Loucy (cell line): ENCODE results near the gene CASP12.

Experiments
- EZH2phosphoT487 ChIP-seq: fragments of 200-600 bp; IDR thresholded peaks from 2 replicates; pipeline ENCODE4 v1.6.1; 2018; ENCODE audit warnings: antibody characterized with exemption, mild to moderate bottlenecking, moderate library complexity, borderline replicate concordance
- TF ChIP-seq, protein P1 (sequence below): fragments of 200-600 bp; sonication (generic); conservative IDR thresholded peaks from 2 replicates; pipeline ENCODE4 v1.5.1; 2014; ENCODE audit warnings: mild to moderate bottlenecking, antibody characterized with exemption, low read length

DNA sequence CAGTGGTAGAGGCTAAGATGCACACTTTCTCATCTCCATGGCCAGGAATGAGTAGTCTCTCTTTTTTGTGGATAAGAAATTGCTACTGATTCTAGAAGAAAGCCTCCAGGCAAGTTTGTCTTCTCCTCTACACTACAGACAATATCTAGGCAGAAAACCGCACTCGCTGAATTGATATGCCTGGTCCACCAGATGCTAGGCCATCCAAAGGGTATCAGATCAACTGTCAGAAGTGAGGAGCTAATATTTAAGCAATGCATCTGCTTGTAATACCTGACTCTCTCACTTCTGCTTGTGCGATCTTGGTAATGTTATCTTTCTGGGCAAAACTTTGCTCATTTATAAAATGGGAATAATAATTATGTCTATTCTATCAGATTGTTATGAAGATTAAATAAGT is 45.0 kb downstream of the CASP12 start:
- TF ChIP-seq, protein P1, sequence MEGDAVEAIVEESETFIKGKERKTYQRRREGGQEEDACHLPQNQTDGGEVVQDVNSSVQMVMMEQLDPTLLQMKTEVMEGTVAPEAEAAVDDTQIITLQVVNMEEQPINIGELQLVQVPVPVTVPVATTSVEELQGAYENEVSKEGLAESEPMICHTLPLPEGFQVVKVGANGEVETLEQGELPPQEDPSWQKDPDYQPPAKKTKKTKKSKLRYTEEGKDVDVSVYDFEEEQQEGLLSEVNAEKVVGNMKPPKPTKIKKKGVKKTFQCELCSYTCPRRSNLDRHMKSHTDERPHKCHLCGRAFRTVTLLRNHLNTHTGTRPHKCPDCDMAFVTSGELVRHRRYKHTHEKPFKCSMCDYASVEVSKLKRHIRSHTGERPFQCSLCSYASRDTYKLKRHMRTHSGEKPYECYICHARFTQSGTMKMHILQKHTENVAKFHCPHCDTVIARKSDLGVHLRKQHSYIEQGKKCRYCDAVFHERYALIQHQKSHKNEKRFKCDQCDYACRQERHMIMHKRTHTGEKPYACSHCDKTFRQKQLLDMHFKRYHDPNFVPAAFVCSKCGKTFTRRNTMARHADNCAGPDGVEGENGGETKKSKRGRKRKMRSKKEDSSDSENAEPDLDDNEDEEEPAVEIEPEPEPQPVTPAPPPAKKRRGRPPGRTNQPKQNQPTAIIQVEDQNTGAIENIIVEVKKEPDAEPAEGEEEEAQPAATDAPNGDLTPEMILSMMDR, result no peak
- no peak for TF ChIP-seq EZH2phosphoT487
